ENCODE data around the gene PRKN. TPM values are rescaled to one million over a fixed set of nuclear protein-coding genes. Genes with fewer than 3 reads are reported as not detected.

PRKN gene
- total RNA-seq, 1 experiment from 2014 or later, result 2.0 TPM

GRCh38 chr6:161926324-161926723 is 801.2 kb downstream of the PRKN start:
- no peak overlapping the region for H4K5ac ChIP-seq (ENCODE audit: insufficient read length, low read depth, low read length)
- H2BK5ac ChIP-seq (ENCODE audit: insufficient read length, low read length), result no peak overlapping the region
- no peak for TF ChIP-seq CTCF (conservative IDR thresholded peaks at IDR 0.05)
- no peaks in the 10 kb centered on the region for H3K79me1 ChIP-seq (ENCODE audit: insufficient read depth, low read depth, low read length, poor library complexity, severe bottlenecking)
- H3K36me3 Mint-ChIP-seq (ENCODE audit: insufficient read depth in 1 of 3, low read depth in 3 of 3), result no peaks in the 10 kb centered on the region
- no peak overlapping the region for H3T11ph ChIP-seq (ENCODE audit: low read length)
- H3K9me3 Mint-ChIP-seq, result no peaks in the 10 kb centered on the region
- H2BK120ac ChIP-seq (ENCODE audit: low read depth, low read length, poor library complexity, severe bottlenecking), result no peak overlapping the region
- H3K9ac ChIP-seq (ENCODE audit: extremely low read depth, insufficient read length, low read length), result no peak overlapping the region
- no peak overlapping the region for H3K4me3 Mint-ChIP-seq
- no peak overlapping the region for H3K23ac ChIP-seq (ENCODE audit: insufficient read length, low read depth, low read length)
- no peaks in the 10 kb centered on the region for H4K20me1 ChIP-seq (ENCODE audit: control insufficient read depth, insufficient read depth, insufficient read length)
- no peaks in the 10 kb centered on the region for H3K4me1 Mint-ChIP-seq
- no peak overlapping the region for H3K18ac ChIP-seq (ENCODE audit: insufficient read length, low read depth, low read length)
- no peak overlapping the region for H3K27ac ChIP-seq (ENCODE audit: insufficient read length, low read depth, low read length)
- H2AK5ac ChIP-seq (ENCODE audit: insufficient read length, low read length), result no peak overlapping the region
- no CpG with 5 or more reads among the region's 5 CpGs for WGBS (ENCODE audit: extremely low coverage, insufficient read length, low lambda C conversion rate)
- H3K27ac Mint-ChIP-seq, result no peak overlapping the region
- no peak overlapping the region for H2AFZ ChIP-seq (ENCODE audit: low read length)
- no peak for DNase-seq
- no peak overlapping the region for H3K56ac ChIP-seq (ENCODE audit: insufficient read length, low read depth, low read length)
- H3K9me3 ChIP-seq (ENCODE audit: control insufficient read depth, low read depth, low read length), result no peaks in the 10 kb centered on the region
- H3K27me3 Mint-ChIP-seq (ENCODE audit: low read depth), result no peaks in the 10 kb centered on the region; the same call in 1 of the 2 replicates
- no peak overlapping the region for H3K4ac ChIP-seq (ENCODE audit: low read depth, low read length)
- H3K79me2 ChIP-seq (ENCODE audit: insufficient read depth, low read length), result no peaks in the 10 kb centered on the region
- no peaks in the 10 kb centered on the region for H3K4me1 ChIP-seq (ENCODE audit: insufficient read depth, low read length)
- H2BK12ac ChIP-seq (ENCODE audit: insufficient read length, low read depth, low read length), result no peak overlapping the region
- no peaks in the 10 kb centered on the region for H3K23me2 ChIP-seq (ENCODE audit: insufficient read length, low read depth, low read length, poor library complexity, severe bottlenecking)
- H4K91ac ChIP-seq (ENCODE audit: insufficient read length, low read depth, low read length), result no peak overlapping the region
- no peak overlapping the region for H2BK20ac ChIP-seq (ENCODE audit: low read depth, low read length, poor library complexity, severe bottlenecking)
- no peaks in the 10 kb centered on the region for H3K27me3 ChIP-seq (ENCODE audit: insufficient read depth, low read length)
- no peak overlapping the region for H2BK15ac ChIP-seq (ENCODE audit: low read depth, low read length)
- no peak overlapping the region for H3K4me2 ChIP-seq (ENCODE audit: insufficient read depth, insufficient read length, low read length)
- no peak overlapping the region for H4K8ac ChIP-seq (replicated peaks; ENCODE audit: insufficient read length, low read depth, low read length)
- H3K14ac ChIP-seq (ENCODE audit: insufficient read depth, low read length), result no peak overlapping the region
